GM18868 (cell line): ENCODE data around the gene ZC3H4.

ENCODE experiments used
- ATAC-seq: cut with Tn5 transposase; IDR thresholded peaks from one replicate; pipeline ENCODE4 v1.9.1; 2021; ENCODE audit warnings: mild to moderate bottlenecking, moderate library complexity; ENCODE audit not compliant: unreplicated experiment

Gene ZC3H4

GRCh38 chr19:47023448-47023794 lies 90.2 kb downstream of the ZC3H4 start:
- no peak for ATAC-seq

GRCh38 chr19:47022541-47023447 lies 90.8 kb downstream of the ZC3H4 start:
- ATAC-seq, result no peak

GRCh38 chr19:47022140-47022536 lies 91.4 kb downstream of the ZC3H4 start:
- ATAC-seq, result no peak

DNA sequence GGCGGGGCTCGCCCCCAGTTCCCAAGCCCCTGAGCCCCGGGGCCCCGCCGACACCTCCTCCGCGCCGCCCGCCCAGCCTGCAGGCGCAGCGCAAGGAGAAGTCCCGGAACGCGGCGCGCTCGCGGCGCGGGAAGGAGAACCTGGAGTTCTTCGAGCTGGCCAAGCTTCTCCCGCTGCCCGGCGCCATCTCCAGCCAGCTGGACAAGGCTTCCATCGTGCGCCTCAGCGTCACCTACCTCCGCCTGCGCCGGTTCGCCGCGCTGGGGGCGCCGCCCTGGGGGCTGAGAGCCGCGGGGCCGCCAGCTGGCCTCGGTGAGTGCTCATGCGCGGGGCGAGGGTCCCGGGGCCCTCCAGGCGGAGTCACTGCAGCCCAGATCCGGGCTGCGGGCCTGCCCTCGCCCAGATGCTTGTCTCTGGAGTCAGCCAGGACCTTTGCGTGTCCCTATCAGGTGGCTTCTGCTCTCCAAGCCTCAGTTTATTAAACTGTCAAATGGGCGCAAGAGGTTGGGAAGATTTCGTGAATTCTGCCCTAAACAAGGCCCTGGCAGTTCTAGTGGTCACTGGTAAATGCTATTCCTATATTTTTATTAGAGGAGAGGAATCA lies 91.9 kb downstream of the ZC3H4 start:
- ATAC-seq, result no peak

- no peak for ATAC-seq
These were observed 92.5 kb downstream of the ZC3H4 start for GRCh38 chr19:47020992-47021496.

DNA sequence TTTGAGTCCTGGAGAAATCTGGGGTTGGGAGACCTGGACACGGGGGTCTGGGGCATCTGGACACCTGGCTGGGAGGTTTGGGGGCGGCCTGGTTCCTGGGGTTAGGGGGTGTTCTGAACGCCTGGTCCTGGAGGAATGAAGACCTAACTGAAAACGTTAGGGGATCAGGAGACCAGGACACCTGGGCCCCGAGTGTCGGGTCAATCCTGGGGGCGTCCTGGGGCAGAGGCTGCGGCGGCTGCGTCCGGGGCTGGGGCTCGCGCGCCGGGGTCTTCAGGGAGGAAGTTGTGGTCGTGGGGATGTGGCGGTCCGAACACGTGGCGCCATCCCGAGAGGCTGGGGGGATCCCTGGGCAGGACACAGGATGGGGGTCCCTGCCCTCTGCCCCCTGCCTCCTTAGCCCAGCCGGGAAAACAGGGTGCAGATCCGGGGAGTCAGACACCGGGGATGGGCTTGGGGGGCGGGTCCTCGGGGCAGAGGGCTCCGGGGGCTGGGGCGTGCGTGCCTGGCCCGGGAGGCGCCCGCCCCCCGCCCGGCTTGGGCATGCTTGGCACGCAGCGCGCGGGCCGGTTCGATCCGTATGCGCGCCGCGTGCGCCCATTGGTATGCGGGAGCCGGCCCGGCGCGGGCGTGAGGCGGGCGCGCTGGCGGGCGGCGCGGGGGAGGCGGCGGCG lies 93.3 kb downstream of the ZC3H4 start:
- no peak for ATAC-seq

GRCh38 chr19:47019431-47020041 lies 94.0 kb downstream of the ZC3H4 start, which contains the start of gene NPAS1:
Gene NPAS1 (plus strand): TSS chr19:47019837. CDS start chr19:47021048, 1,211 bp downstream.
- ATAC-seq, result no peak

- ATAC-seq, result no peak
These were observed 94.7 kb downstream of the ZC3H4 start for GRCh38 chr19:47018923-47019322.
